GM21619 (cell line): ENCODE measurements around the gene PFN1.

ENCODE experiments used
- ATAC-seq: cut with Tn5 transposase; IDR thresholded peaks from one replicate; pipeline ENCODE4 v1.9.1; 2021; ENCODE audit not compliant: unreplicated experiment

PFN1 gene

GRCh38 chr17:4948166-4948930, at the start of gene PFN1:
Gene PFN1 (minus strand): TSS chr17:4948530. CDS start chr17:4948394, 136 bp downstream.
- no peak for ATAC-seq

DNA sequence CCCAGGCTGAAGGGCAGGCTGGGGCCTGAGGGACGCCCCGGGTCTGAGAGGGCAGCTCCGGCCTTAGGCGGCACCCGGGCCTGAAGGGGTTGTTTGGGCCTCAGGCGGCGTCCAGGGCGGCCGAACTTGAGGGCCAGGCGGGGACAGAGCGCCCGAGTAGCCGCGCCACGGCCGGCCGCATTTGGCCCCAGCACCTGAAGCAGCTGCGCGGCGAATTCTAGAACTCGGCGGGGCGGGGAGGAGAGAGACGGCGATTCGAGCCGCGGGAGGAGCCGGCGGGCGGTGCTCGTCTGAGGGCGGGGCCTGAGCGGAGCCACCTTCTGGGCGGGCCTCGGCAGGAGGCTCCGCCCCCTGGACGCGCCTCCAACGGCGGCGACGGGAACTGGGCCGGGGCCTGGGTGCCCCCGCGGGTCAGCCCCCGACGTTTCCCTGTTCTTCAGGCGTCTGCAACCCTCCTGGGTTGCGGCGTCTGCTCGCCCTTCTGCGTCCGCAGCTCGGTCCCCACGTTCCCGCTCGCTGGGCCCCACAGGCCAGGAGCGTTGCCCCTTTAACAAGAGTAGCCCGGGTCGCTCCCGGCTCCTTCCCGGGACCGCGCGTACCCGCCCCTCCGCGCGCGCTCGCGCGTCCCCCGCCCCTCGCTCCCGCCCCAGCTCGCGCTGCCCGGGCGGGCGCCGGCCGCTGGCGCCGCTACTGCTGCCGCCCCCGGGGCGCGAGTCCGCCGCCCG, 49.1 kb upstream of the PFN1 start, which contains the start of the genes INCA1 and KIF1C:
Gene INCA1 (minus strand): TSS at position 221 of the 725 bp plus-strand sequence. CDS start 3,085 bp downstream, outside the sequence.
Gene KIF1C (plus strand): TSS at position 649 of the 725 bp plus-strand sequence. CDS start 2,297 bp downstream, outside the sequence.
- ATAC-seq: peak; percentile 81

DNA sequence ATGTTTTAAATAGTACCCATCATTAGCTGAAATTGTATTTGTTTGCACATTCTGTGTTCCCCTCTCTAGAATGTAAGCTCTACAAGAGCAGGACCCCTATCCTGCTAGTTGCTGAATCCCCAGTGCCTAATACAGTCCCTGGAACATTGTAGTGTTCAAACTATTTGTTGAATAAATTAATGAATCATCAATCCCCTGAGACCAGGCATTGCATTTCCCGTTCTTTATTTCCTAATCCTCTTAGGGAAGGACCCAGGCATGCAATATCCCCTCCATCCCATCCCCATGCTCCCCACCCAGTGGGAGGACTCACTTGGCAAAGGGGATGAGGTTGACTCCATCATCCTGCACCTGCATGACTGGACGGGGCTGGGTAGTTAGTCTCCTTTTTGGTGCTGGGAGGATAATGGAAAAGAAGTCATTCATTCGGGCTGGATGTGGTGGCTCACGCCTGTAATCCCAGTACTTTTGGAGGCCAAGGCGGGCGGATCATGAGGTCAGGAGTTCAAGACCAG, 45.8 kb upstream of the PFN1 start:
- no peak for ATAC-seq

DNA sequence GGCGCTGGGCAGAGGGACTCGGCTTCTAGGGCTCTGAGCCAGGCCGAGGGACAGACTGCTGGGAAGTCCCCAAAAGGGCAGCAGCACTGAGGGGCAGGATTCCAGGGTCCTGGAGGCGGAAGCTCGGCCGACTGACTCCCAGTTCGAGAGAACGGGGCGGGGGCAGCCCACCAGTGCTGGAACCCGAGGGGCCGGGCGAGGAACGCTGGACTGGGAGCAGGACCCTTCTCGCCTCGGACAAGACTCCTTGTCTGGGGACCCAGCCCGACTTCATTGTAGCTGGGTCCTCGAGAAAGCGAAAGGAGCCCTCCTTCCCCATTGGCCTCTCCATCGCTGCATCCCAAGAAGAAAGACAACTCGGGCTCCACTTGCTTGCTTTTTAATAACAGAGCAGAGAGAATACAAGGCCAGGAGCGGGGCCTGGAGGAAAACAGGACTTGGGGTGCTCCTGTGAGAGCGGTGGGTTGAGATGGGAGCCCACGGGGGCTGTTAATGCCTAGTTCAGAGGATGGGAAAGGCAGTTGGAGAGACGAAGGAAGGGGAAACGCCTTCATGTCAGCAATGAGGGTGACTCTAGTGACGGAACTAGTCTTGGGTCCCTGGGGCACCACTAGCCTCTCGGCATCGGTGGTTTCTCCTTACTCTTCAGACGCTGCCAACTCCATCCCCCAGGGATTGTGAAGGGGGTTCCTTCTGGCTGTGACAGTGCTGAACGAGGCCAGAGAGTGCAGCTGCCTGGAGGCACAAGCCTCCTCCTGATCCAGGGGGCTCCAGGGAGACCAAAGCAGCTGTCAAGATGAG, 39.6 kb upstream of the PFN1 start:
- ATAC-seq: peak; percentile 9

GRCh38 chr17:4986951-4987766, 38.8 kb upstream of the PFN1 start, which contains the start of gene CAMTA2:
Gene CAMTA2 (minus strand): TSS chr17:4987675. CDS start chr17:4986222, 1,453 bp downstream.
- ATAC-seq: peak; percentile 57

DNA sequence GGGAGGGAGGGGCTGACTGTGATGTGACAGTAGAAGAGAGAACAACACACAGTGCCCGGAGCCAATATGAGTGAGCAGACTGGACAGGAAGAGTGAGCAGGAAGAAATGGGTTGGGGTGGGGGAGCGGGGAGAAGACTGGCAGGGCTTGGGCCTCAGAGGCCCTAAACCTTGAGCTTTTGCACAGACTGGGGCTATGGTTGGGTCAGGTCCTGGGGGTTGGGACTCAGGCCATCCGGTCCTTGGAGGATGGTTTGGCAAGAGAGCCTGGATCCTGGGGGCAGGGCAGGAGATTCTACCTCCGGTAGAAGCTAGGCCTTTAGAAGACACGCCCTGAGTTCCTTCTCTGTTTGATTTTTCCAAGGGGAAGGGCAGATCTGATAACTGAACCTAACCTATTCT, 38.1 kb upstream of the PFN1 start:
- no peak for ATAC-seq

GRCh38 chr17:4982305-4982704, 34.0 kb upstream of the PFN1 start:
- ATAC-seq: no peak

DNA sequence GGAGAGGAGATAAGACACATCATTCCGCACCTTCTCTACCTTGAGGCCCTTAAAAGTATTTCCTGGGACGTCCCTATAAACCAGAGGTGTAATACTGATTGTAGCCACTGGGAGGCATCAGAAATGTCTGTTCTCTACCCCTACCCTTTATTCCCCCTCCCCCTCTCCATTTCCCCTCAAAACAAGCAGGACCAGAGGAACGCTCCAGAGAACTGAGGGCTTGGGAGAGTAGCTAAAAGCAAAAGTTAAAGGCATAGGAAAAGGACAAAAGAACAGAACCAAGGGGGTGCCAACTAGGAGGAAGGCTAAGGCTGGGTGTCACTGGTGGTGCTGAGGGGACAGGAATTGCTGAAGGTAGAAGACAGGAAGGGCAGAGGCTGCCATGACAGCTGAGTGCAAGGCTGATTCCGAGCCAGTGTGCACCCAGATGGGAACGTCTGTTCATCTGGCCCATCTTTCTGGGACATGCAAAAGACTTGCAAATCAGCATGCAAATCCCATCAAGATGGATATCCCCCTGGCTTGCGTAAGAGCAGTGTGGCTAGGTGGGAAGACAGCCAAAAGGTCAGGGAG, 32.4 kb upstream of the PFN1 start:
- no peak for ATAC-seq

GRCh38 chr17:4978726-4979125, 30.4 kb upstream of the PFN1 start:
- ATAC-seq: no peak

DNA sequence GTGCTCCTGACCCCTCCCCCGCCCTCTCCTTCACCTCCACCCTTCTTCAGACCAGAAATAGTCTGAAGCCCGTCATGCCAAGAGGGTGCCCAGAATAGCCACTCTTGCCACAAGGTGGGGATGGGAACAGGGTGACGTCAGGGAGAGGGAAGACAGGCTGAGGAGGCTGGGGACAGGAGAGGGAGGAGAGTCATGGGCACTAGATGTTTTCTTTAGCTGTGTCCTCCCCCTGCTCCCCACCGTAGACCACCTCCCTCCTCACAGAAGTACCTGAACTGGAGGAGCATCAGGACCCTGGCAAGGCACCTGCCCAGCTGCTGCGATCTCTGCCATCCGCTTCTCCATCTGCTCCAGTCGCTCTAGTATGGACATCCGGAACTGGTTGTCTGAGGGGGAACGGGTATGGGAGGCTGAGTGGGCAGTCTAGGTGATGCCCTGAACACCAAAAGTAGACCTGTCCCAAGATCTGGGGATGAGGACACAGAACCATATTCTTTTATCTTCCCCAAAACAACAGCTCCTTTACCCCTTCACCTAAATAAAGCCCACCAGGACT, 25.9 kb upstream of the PFN1 start:
- no peak for ATAC-seq

- no peak for ATAC-seq
These were observed 25.2 kb upstream of the PFN1 start for GRCh38 chr17:4973256-4974114.

GRCh38 chr17:4972752-4973151, 24.4 kb upstream of the PFN1 start:
- no peak for ATAC-seq

GRCh38 chr17:4972322-4972721, 24.0 kb upstream of the PFN1 start:
- ATAC-seq: no peak

GRCh38 chr17:4971826-4972225, 23.5 kb upstream of the PFN1 start:
- ATAC-seq: no peak

DNA sequence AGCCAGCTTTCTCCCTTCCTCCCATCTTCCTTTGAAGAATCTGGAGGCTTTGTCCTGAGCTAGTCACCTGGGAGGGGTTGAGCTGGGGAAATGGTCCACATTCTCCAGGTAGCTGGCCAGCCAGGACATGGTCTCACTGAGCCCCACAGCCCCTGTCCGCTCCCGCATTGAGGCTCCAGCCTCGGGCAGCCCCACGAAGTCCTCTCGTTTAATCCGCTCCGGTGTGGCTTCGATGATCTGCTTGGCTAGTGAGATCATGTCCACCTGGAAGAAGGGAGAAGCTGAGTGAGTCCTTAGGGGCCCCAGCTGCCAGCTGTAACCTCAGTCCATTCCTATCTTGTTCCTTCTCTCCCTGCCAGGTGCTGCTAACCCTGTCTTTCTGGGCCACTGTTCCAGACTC, 21.9 kb upstream of the PFN1 start:
- no peak for ATAC-seq

DNA sequence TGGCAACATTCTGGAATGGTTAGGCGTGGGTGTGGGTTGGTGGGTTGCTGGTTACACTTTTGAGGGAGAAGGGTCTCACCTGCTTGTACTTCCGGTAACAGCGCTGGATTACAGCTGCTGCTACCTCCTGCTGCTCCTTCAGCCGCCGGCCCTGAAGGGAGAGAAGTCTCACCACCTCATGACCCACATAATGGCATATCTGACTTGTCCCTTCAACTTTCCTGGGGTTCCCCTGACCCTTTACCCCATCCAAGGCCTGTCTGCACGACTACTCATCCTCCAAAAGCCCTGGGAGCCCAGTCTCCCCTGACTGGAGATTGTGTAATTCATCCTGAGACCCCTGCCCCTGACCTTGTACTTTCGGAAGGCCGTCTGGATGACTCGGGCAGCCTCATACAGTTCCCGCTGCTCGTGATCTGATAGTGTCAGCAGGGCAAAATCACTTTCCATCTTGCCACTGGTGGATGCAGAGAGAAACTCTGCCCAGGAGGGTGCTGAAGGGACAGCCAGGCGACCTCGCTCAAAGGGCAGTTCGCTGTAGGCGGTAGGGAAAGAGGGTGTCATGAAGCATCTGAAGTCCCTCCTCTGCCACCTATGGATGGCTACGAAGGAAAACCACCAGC, 21.3 kb upstream of the PFN1 start:
- ATAC-seq: no peak

- ATAC-seq: no peak
These were observed 20.8 kb upstream of the PFN1 start for GRCh38 chr17:4969047-4969550.

GRCh38 chr17:4968486-4969046, 20.2 kb upstream of the PFN1 start:
- no peak for ATAC-seq
